GM12892 (cell line): ENCODE measurements around the gene ITPR1.
A peak's percentile ranks its signal among the peaks of the same experiment; 100 is the strongest.

Source experiments
- DNase-seq: peaks from one replicate; pipeline ENCODE4 v3.0.0; 2011; ENCODE audit not compliant: insufficient read length
- FAIRE-seq: peaks from 2 replicates; lab custom pipeline; 2011; peaks lifted over from hg19 to GRCh38; lab: Jason Lieb, UNC
- POLR2A ChIP-seq: IDR thresholded peaks from 2 replicates; pipeline ENCODE4 v1.6.1; 2011; ENCODE audit warnings: low read depth, low read length, control low read depth
- POLR2AphosphoS5 ChIP-seq: IDR thresholded peaks from 2 replicates; pipeline ENCODE4 v1.6.1; 2011; ENCODE audit warnings: low read depth, low read length, control low read depth
- TAF1 ChIP-seq: IDR thresholded peaks from 2 replicates; pipeline ENCODE4 v1.6.1; 2011; ENCODE audit warnings: low read depth, mild to moderate bottlenecking, control low read depth, low read length, borderline replicate concordance

Gene ITPR1

GRCh38 chr3:4850928-4851265, 357.7 kb downstream of the ITPR1 start:
- FAIRE-seq (peak; percentile 84), DNase-seq (no peak)
- no peak for TF ChIP-seq TAF1
- TF ChIP-seq POLR2A = no peak
- TF ChIP-seq POLR2AphosphoS5 = no peak

GRCh38 chr3:4852780-4853748, 359.9 kb downstream of the ITPR1 start:
- no peak for DNase-seq
- no peak for FAIRE-seq
- TF ChIP-seq TAF1 (no peak), POLR2A (no peak), POLR2AphosphoS5 (no peak)

GRCh38 chr3:4853749-4854140, 360.6 kb downstream of the ITPR1 start:
- TF ChIP-seq POLR2A = no peak
- no peak for TF ChIP-seq POLR2AphosphoS5
- no peak for TF ChIP-seq TAF1
- DNase-seq (no peak), FAIRE-seq (no peak)

GRCh38 chr3:4855676-4856075, 362.5 kb downstream of the ITPR1 start:
- TF ChIP-seq TAF1 (no peak), POLR2AphosphoS5 (no peak), POLR2A (no peak)
- FAIRE-seq = no peak
- DNase-seq = no peak

GRCh38 chr3:4856136-4856535, 363.0 kb downstream of the ITPR1 start:
- no peak for FAIRE-seq
- TF ChIP-seq POLR2AphosphoS5 (no peak), TAF1 (no peak), POLR2A (no peak)
- DNase-seq = no peak

GRCh38 chr3:4856564-4856963, 363.4 kb downstream of the ITPR1 start:
- no peak for TF ChIP-seq POLR2AphosphoS5
- TF ChIP-seq TAF1 = no peak
- no peak for TF ChIP-seq POLR2A
- FAIRE-seq (no peak), DNase-seq (no peak)

GRCh38 chr3:4856986-4857385, 363.8 kb downstream of the ITPR1 start:
- no peak for FAIRE-seq
- no peak for DNase-seq
- TF ChIP-seq TAF1 (no peak), POLR2A (no peak), POLR2AphosphoS5 (no peak)

GRCh38 chr3:4859788-4860187, 366.6 kb downstream of the ITPR1 start:
- TF ChIP-seq TAF1 = no peak
- TF ChIP-seq POLR2A = no peak
- TF ChIP-seq POLR2AphosphoS5 = no peak
- DNase-seq = no peak

GRCh38 chr3:4862973-4863372, 369.8 kb downstream of the ITPR1 start:
- DNase-seq = no peak
- no peak for FAIRE-seq
- TF ChIP-seq TAF1 = no peak
- TF ChIP-seq POLR2AphosphoS5 = no peak
- TF ChIP-seq POLR2A = no peak

More at GRCh38 chr3:4859788-4860187, 366.6 kb downstream of the ITPR1 start:
- FAIRE-seq = no peak

GRCh38 chr3:4864503-4864902, 371.4 kb downstream of the ITPR1 start:
- FAIRE-seq = no peak
- DNase-seq = no peak

GRCh38 chr3:4865714-4866113, 372.6 kb downstream of the ITPR1 start:
- TF ChIP-seq POLR2AphosphoS5 = no peak
- no peak for TF ChIP-seq POLR2A
- no peak for TF ChIP-seq TAF1
- DNase-seq = no peak
- no peak for FAIRE-seq

More at GRCh38 chr3:4864503-4864902, 371.4 kb downstream of the ITPR1 start:
- TF ChIP-seq TAF1 (no peak), POLR2AphosphoS5 (no peak), POLR2A (no peak)

- no peak for FAIRE-seq
- no peak for DNase-seq
- TF ChIP-seq POLR2AphosphoS5 (no peak), TAF1 (no peak)
Measured at GRCh38 chr3:4866866-4867265, 373.7 kb downstream of the ITPR1 start.
